Erythroblast (primary cell): ENCODE measurements around the gene ZPR1.

ENCODE experiments used
- DNase-seq, 2 experiments: peaks; one replicate each; lab custom pipeline; 2025; lab: John Stamatoyannopoulos, UW
- GATA1 ChIP-seq: IDR thresholded peaks from 2 replicates; pipeline ENCODE4 v1.6.1; 2011; ENCODE audit warnings: low read depth, mild to moderate bottlenecking, control low read depth, low read length, moderate library complexity
- POLR2A ChIP-seq: IDR thresholded peaks from 2 replicates; pipeline ENCODE4 v1.6.1; 2011; ENCODE audit warnings: mild to moderate bottlenecking, low read length

The ZPR1 gene

DNA sequence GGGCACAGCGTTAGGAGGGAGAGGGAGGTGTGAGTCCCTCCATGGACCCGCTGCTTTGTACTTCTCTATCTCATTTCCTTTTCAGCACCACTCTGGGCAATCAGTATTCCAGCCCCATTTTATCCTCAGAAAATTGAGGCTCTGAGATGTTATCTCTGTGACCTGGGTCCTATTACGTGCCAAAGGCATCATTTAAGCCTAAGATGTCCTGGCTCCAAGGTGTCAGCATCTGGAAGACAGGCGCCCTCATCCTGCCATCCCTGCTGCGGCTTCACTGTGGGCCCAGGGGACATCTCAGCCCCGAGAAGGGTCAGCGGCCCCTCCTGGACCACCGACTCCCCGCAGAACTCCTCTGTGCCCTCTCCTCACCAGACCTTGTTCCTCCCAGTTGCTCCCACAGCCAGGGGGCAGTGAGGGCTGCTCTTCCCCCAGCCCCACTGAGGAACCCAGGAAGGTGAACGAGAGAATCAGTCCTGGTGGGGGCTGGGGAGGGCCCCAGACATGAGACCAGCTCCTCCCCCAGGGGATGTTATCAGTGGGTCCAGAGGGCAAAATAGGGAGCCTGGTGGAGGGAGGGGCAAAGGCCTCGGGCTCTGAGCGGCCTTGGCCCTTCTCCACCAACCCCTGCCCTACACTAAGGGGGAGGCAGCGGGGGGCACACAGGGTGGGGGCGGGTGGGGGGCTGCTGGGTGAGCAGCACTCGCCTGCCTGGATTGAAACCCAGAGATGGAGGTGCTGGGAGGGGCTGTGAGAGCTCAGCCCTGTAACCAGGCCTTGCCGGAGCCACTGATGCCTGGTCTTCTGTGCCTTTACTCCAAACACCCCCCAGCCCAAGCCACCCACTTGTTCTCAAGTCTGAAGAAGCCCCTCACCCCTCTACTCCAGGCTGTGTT, 41.1 kb upstream of the ZPR1 start:
- peak; percentile 9 to 37 for DNase-seq

DNA sequence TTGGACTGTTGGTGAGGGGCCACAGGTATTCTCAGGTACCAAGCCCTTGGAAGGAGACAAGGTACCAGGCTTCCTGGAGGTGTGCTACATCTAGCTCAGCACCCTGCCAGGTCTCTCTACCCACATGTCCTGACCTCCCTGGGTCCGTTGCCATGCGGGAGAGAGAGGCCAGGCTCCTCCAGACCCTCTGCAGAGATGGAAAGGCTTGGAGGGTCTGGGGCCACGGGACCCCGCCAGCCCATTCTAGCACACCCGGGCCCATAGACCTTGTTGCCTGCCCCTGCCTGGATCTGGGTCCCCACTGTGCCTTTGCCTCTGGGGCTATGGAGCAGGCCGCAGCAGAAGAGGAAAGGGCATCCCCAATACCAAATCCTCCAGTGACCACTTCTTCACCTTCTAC, 39.6 kb upstream of the ZPR1 start:
- DNase-seq: no peak
- no peak for TF ChIP-seq GATA1
- TF ChIP-seq POLR2A: no peak

More for the DNA sequence above, 41.1 kb upstream of the ZPR1 start:
- TF ChIP-seq POLR2A (no peak), GATA1 (no peak)

DNA sequence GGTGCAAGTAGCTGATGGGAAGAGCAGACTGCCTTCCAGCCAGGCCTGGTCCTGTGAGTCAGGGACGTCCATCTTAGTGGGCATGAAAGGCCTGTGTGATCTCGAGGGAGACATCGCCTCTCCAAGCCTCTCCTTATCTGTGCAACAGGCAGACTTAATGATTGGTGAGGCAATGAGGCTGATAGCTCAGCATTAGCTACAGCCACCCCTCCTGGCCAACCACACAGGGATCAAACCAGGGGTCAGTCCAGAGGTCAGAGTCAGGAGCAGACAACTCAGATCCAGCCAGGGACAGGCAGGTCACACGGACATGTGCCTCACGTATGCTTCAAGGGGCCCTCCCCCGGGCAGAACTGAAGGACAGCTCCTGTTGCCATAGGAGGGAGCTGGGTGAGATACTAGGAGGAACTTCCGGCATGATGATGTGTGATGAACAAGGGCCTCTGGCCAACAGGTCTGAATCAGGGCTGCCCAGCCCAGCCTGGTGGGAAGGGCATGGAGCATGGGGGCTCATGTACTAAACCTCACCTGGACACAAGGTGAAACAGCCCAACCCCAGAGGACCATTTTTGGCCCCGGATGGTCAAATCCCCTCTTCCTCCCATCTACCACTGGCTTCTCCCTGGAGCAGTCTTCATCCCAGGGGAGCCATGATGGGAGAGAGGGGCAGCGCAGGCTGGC, 39.1 kb upstream of the ZPR1 start:
- no peak for DNase-seq
- TF ChIP-seq GATA1 (no peak), POLR2A (no peak)

DNA sequence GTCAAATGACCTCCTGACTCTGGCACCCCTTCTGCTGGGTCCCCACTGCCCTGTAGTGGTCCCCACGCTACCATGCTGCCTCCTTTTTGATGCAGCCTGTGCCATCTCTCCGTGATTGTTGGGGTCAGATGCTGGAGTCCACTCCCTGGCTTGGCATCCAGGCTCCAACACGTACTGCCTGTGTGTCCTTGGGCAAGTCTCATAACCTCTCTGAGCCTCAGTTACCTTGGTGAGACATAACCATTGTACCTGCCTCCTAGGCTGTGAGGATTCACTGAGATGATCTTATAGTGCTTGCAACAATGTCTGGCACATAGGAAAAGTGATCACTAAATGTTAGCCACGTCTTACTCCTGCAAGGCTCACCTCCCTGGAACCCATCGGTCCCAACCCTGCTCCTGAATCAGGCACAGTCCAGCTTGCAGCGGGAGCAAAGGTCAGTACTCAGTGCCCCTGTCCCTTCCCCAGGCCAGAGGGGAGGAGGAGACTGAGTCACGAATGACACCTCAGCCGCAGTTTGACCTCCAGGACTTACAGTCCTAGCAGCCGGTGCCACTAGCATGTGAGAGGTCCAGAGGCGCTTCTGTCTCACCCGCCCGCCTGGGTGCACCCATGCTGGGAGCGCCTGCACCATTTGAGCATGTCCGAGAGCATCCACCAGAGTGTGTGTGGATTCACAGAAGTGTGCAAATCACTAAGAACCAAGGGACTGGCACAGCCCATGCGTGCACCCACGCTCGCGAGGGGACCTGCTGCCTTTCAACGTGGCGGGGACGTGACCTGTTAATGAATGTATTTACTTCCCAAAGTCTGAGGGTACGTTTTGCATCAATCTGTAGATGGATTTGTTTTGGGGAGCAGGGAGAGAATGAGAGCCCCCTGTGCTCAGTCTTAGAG, 38.3 kb upstream of the ZPR1 start:
- TF ChIP-seq GATA1: no peak
- no peak for TF ChIP-seq POLR2A
- DNase-seq: no peak

DNA sequence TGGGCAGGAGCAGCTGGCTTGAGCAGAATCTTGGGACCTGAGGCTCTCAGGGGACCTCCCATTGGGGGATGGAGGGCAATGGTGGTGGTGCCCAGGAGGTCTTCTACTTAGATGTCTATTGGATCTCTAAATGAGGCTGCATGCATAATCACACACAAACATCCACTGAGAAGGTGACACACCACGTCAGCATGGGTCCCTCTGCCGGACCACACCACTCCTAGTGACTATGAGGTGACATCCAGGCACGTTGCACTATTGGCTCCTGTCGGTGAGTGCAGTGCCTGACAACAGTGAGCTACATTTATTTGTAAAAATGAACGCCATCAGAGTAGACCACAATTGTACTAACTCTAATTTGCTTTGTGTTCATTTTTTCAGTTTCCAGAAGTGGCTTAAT, 37.6 kb upstream of the ZPR1 start:
- no peak for TF ChIP-seq POLR2A
- TF ChIP-seq GATA1: no peak
- no peak for DNase-seq

DNA sequence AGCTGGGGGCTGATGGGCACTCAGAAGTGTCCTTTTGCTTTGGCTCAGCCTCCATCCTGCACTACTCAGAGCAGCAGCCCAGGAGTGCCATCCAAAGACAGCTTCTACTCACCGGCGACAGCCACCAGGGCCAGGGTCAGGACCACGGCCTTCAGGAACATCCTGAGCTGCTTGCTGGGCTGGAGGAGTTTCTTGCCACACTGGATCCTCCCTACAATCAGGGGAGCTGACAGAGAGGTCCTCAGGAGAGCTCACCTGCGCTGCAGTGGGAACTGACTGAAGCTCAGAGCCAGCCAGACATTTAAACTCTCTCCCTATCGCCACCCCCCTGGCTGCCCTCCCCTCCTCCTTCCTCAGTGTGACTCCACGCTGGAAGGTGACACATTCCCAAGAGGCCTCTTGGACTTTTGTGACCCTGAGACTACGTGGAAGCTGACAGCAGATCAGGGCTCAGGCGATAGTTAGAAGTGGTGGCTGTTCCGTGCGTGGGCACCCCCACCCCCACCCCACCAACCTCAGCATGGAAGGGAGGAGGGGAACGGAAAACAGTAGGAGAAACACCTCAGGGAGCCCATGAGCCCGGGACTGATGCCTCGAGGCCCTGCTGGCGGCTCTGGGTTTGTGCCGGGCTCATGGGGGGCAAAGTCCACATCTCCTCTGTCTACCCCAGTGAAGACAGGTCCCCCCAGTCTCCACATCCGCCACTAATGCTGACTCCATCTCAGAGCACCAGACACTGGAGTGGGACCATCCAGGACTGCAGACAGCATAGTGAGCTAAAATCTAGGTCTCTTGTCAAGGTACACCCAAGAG, 35.4 kb upstream of the ZPR1 start, which contains the start of gene APOA4:
TSS of gene APOA4 (minus strand) at position 274 of the 813 bp plus-strand sequence. CDS start at position 161, 113 bp downstream.
- DNase-seq: no peak
- TF ChIP-seq POLR2A (no peak), GATA1 (no peak)

DNA sequence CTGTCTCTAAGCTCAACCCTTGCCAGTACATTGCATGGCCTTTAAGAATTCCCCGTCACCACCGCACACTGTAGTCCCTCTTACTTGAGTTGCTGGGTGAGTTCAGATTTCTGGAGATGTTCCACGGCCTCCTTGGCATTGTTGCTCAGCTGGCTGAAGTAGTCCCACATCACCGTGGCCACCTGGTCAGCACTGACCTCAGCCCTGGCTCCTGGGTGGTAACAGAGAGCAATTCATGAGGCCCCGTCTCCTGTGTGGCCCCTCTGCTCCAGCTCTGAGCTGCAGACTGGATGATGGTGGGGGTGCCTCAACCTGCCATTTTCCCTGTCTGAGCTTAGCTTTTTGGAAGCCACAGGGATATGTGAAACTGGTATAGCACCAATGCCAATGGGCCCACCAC, 34.8 kb upstream of the ZPR1 start:
- no peak for TF ChIP-seq POLR2A
- no peak for TF ChIP-seq GATA1
- no peak for DNase-seq

DNA sequence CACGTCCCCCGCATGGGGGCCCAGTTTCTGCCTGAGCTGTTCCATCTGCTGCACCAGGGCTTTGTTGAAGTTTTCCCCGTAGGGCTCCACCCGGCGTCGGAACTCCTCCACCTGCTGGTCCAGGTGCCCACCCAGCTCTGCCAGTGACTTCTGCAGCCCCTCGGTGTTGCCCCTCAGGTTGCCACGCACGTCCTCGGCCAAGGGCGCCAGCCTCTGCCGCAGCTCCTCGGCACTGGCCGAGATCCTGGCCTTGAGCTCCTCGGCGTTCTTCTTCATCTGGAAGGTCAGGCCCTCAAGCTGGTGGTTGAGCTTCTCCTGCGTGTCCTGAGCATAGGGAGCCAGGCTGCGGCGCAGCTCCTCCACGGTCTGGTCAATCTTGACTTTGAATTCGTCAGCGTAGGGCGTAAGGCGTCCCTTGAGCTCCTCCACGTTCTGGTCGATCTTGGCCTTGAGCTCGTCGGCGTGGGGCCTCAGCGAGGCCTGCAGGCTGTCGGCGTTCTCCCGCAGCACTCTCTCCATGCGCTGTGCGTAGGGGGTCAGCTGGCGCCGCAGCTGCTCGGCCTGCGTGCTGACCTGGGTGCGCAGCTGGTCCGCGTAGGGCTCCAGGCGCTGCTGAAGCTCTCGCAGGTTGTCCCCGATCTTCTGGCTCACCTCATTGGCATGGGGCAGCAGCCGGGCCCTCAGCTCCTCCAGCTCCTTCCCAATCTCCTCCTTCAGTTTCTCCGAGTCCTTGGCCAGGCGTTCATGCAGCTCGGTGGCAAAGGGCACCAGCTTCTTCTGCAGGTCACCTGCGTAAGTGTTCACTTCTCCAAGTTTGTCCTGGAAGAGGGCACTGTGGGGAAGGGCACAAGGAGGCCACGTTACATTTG, 33.5 kb upstream of the ZPR1 start:
- DNase-seq: no peak
- no peak for TF ChIP-seq POLR2A
- no peak for TF ChIP-seq GATA1

DNA sequence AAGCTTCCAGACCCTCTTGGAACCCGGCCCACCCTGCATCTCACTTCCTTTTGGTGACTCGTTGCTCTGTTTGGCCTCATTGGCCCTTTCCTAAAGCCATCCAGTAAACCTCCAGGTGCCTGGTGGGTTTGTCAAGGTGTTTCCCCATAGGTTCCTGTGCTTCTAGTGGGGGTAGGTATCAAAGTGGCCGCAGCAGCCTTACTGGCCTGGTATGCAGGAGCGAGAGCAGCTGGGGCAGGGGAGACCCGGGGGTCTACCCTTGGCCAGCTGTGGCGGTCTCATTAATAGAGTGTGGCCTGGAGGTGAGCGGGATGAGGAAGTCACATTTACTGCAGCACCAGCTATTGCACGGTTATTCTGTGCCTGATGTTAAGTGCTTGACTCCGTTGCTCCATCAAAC, 31.2 kb upstream of the ZPR1 start:
- TF ChIP-seq GATA1: no peak
- no peak for TF ChIP-seq POLR2A
- no peak for DNase-seq

DNA sequence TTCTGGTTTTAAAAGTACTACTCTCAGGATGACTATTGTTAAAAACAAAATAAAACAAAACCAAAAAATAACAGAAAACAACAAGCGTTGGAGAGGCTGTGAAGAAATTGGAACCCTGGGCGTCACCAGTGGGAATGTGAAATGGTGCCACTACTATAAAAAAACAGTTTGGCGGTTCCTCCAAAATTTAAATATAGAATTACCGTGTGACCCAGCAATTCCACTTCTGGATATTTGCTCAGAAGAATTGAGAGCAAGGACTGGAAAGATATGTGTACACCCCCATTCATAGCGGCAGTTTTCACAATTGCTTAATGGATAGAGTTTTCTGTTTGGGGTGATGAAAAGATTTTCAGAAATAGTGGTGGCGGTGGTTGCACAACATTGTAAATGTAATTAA, 26.7 kb upstream of the ZPR1 start:
- no peak for DNase-seq

DNA sequence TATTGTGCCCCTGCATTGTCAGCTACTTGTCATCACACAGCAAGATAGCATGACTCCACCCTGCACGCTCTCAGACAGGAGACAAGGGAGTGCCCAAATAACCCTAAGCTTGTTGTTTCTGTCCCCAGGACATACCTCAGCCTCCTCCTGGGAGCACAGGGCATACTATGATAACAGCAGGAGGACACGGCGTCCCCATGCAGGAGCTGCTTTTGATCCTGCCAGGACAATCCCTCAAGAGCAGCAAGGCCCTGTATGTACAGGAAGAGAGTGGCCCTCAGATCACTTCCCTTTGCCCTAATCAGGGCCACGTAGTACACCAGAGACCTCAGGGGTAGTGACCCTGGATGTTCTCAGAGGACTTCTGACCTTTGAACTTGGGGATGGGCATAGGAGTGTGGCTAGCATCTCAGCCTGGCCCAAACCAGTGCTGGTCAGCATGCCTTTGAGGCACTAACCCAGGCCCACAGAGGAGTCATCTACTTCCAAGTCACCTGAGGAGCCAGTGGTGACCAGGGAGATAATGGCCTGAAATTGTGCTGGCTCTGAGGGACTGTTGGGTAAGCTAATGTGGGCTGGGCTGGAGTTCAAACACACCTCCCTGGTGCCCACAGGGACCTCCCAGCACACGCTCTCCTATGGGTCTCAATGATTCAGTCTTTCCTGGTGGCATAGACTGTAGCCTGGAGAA, 26.1 kb upstream of the ZPR1 start:
- no peak for DNase-seq
- TF ChIP-seq GATA1 (no peak), POLR2A (no peak)

More for the DNA sequence above, 26.7 kb upstream of the ZPR1 start:
- no peak for TF ChIP-seq POLR2A
- TF ChIP-seq GATA1: no peak
